ENCODE data around the gene SH3RF3. TPM values are rescaled to one million over a fixed set of nuclear protein-coding genes. Genes with fewer than 3 reads are reported as not detected.

SH3RF3 gene
- total and polyA plus RNA-seq, 9 of the 15 experiments (the other 6 are each of a cell fraction or from before 2014, with no cell fraction given): 0.02 TPM; not detected in 8

DNA sequence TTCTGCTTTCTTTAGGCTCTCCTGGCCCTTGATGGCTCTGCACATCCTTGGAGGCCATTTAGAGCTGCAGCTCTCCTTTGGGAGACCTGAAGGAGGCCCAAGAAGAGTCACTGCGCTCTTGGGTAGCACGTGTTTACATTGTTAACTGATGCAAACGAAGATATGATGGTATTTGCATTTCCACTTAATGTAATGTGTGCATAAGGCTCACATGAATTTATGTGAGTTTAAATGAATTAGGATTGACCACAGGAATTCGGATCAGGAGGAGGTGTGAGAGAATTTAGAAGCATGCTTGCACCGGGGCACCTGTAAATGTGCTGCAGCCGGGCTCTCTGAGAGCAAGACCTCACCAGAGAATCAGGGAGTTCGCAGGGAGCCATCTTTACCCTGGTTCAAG is 7.5 kb downstream of the SH3RF3 start:
- BruUV-seq (replicated peaks): no TSS peak
- H4K20me1 ChIP-seq (replicated peaks; ENCODE audit: control insufficient read depth, insufficient read depth, low read length): no peaks in the 10 kb centered on the region; the same call in 1 of the 2 replicates
- no peak overlapping the region for H3K9ac ChIP-seq (ENCODE audit: insufficient read depth in 1 of 2, low read depth in 2 of 2, low read length in 2 of 2)
- H3K4me1 ChIP-seq (replicated peaks in 1 of 2; ENCODE audit: control insufficient read depth in 2 of 2, insufficient read depth in 2 of 2, low read length in 2 of 2): no peaks in the 10 kb centered on the region
- ChIA-PET CTCF (ENCODE audit: low intra/inter-chr PET ratio) (no interaction called here), POLR2A (interaction anchor here (0.6 kb wide), 1 partner anchor 138 kb away, joined by 3 read pairs; no protein-coding TSS in a partner anchor)
- peaks cover 10 to 48% of the 10 kb centered on the region in 2 experiments; a peak in 4 of 5 replicates for H3K27me3 ChIP-seq (ENCODE audit: control insufficient read depth in 2 of 2, insufficient read depth in 2 of 2, low read length in 2 of 2)
- FAIRE-seq (no peak), ATAC-seq (no peak), DNase-seq (ENCODE audit: extremely low read depth in 1 of 4, low spot score in 3 of 4) (no peak)
- in situ Hi-C loops (cut with MboI): no loop called here
- no peak overlapping the region for H3K4me2 ChIP-seq (ENCODE audit: insufficient read depth, low read length)
- H3K27ac ChIP-seq (ENCODE audit: extremely low read depth, low read depth, low read length): no peak overlapping the region
- H2AFZ ChIP-seq (ENCODE audit: low read depth, low read length): no peak overlapping the region
- intact Hi-C loops (cut with micrococcal nuclease): no loop called here
- H3K4me3 ChIP-seq: no peak overlapping the region
- no peaks in the 10 kb centered on the region for H3K9me3 ChIP-seq (replicated peaks; ENCODE audit: control insufficient read depth, insufficient read depth, low read depth, low read length)
- no peaks in the 10 kb centered on the region for H3K36me3 ChIP-seq (ENCODE audit: control insufficient read depth, insufficient read depth, low read length)
- no peaks in the 10 kb centered on the region for H3K79me2 ChIP-seq (ENCODE audit: control insufficient read depth, insufficient read depth, low read length)
- H3K9me1 ChIP-seq (ENCODE audit: control insufficient read depth, insufficient read depth, low read length): no peaks in the 10 kb centered on the region
- WGBS (ENCODE audit: insufficient coverage, low coverage, missing lambda C conversion rate): 2% methylated on average over 7 of the region's 7 CpGs
- TF ChIP-seq SAP30 (IDR thresholded peaks at IDR 0.05; ENCODE audit: borderline replicate concordance, insufficient read depth, low read depth, low read length, poor library complexity, severe bottlenecking): no peak
- TF ChIP-seq, protein P1, sequence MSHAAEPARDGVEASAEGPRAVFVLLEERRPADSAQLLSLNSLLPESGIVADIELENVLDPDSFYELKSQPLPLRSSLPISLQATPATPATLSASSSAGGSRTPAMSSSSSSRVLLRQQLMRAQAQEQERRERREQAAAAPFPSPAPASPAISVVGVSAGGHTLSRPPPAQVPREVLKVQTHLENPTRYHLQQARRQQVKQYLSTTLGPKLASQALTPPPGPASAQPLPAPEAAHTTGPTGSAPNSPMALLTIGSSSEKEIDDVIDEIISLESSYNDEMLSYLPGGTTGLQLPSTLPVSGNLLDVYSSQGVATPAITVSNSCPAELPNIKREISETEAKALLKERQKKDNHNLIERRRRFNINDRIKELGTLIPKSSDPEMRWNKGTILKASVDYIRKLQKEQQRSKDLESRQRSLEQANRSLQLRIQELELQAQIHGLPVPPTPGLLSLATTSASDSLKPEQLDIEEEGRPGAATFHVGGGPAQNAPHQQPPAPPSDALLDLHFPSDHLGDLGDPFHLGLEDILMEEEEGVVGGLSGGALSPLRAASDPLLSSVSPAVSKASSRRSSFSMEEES (CRISPR knock-in tag; IDR thresholded peaks at IDR 0.05): no peak
- TF ChIP-seq, protein P2, sequence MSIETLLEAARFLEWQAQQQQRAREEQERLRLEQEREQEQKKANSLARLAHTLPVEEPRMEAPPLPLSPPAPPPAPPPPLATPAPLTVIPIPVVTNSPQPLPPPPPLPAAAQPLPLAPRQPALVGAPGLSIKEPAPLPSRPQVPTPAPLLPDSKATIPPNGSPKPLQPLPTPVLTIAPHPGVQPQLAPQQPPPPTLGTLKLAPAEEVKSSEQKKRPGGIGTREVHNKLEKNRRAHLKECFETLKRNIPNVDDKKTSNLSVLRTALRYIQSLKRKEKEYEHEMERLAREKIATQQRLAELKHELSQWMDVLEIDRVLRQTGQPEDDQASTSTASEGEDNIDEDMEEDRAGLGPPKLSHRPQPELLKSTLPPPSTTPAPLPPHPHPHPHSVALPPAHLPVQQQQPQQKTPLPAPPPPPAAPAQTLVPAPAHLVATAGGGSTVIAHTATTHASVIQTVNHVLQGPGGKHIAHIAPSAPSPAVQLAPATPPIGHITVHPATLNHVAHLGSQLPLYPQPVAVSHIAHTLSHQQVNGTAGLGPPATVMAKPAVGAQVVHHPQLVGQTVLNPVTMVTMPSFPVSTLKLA (conservative IDR thresholded peaks at IDR 0.05): no peak
- TF ChIP-seq, protein P3, sequence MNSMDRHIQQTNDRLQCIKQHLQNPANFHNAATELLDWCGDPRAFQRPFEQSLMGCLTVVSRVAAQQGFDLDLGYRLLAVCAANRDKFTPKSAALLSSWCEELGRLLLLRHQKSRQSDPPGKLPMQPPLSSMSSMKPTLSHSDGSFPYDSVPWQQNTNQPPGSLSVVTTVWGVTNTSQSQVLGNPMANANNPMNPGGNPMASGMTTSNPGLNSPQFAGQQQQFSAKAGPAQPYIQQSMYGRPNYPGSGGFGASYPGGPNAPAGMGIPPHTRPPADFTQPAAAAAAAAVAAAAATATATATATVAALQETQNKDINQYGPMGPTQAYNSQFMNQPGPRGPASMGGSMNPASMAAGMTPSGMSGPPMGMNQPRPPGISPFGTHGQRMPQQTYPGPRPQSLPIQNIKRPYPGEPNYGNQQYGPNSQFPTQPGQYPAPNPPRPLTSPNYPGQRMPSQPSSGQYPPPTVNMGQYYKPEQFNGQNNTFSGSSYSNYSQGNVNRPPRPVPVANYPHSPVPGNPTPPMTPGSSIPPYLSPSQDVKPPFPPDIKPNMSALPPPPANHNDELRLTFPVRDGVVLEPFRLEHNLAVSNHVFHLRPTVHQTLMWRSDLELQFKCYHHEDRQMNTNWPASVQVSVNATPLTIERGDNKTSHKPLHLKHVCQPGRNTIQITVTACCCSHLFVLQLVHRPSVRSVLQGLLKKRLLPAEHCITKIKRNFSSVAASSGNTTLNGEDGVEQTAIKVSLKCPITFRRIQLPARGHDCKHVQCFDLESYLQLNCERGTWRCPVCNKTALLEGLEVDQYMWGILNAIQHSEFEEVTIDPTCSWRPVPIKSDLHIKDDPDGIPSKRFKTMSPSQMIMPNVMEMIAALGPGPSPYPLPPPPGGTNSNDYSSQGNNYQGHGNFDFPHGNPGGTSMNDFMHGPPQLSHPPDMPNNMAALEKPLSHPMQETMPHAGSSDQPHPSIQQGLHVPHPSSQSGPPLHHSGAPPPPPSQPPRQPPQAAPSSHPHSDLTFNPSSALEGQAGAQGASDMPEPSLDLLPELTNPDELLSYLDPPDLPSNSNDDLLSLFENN (IDR thresholded peaks at IDR 0.05; ENCODE audit: low read depth in 2 of 2, low read length in 2 of 2): no peak
- no peak for TF ChIP-seq CHD2 (IDR thresholded peaks at IDR 0.05; ENCODE audit: low read depth, low read length)
- no peak for TF ChIP-seq ZBTB17 (CRISPR knock-in tag; IDR thresholded peaks at IDR 0.05)
- no peak for TF ChIP-seq HDAC1 (IDR thresholded peaks at IDR 0.05)
- TF ChIP-seq, protein P4, sequence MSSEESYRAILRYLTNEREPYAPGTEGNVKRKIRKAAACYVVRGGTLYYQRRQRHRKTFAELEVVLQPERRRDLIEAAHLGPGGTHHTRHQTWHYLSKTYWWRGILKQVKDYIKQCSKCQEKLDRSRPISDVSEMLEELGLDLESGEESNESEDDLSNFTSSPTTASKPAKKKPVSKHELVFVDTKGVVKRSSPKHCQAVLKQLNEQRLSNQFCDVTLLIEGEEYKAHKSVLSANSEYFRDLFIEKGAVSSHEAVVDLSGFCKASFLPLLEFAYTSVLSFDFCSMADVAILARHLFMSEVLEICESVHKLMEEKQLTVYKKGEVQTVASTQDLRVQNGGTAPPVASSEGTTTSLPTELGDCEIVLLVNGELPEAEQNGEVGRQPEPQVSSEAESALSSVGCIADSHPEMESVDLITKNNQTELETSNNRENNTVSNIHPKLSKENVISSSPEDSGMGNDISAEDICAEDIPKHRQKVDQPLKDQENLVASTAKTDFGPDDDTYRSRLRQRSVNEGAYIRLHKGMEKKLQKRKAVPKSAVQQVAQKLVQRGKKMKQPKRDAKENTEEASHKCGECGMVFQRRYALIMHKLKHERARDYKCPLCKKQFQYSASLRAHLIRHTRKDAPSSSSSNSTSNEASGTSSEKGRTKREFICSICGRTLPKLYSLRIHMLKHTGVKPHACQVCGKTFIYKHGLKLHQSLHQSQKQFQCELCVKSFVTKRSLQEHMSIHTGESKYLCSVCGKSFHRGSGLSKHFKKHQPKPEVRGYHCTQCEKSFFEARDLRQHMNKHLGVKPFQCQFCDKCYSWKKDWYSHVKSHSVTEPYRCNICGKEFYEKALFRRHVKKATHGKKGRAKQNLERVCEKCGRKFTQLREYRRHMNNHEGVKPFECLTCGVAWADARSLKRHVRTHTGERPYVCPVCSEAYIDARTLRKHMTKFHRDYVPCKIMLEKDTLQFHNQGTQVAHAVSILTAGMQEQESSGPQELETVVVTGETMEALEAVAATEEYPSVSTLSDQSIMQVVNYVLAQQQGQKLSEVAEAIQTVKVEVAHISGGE (CRISPR knock-in tag; IDR thresholded peaks at IDR 0.05): no peak
- TF ChIP-seq, protein P5, sequence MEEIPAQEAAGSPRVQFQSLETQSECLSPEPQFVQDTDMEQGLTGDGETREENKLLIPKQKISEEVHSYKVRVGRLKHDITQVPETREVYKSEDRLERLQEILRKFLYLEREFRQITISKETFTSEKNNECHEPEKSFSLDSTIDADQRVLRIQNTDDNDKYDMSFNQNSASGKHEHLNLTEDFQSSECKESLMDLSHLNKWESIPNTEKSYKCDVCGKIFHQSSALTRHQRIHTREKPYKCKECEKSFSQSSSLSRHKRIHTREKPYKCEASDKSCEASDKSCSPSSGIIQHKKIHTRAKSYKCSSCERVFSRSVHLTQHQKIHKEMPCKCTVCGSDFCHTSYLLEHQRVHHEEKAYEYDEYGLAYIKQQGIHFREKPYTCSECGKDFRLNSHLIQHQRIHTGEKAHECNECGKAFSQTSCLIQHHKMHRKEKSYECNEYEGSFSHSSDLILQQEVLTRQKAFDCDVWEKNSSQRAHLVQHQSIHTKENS (CRISPR knock-in tag; IDR thresholded peaks at IDR 0.05): no peak
